Spleen (tissue), 11 donors: ENCODE data around the gene THAP12. TPM values are rescaled to one million over a fixed set of nuclear protein-coding genes. Genes with fewer than 3 reads are reported as not detected.
A peak's percentile ranks its signal among the peaks of the same experiment; 100 is the strongest.

Experiments
- DNase-seq: peaks from one replicate; pipeline ENCODE4 v3.0.0-alpha.2; 2020
- H3K27ac ChIP-seq, 8 donors: fragments of 200-600 bp; sonication (generic) in 7 of 8; 1 replicate in 4 of 8; 2 replicates in 4 of 8; pipeline versions ENCODE4 v1.5.0 to v1.8.0; 2016 to 2021; ENCODE audit warnings: inconsistent platforms in 4 of 8, mild to moderate bottlenecking in 4 of 8, moderate library complexity in 1 of 8
- H3K27me3 ChIP-seq, 7 donors: fragments of 200-600 bp; sonication (generic) in 6 of 7; replicated peaks in 1 of 7; 1 replicate in 4 of 7; 2 replicates in 3 of 7; pipeline versions ENCODE4 v1.5.0 to v1.8.0; 2016 to 2021; ENCODE audit warnings: inconsistent platforms in 3 of 7, mild to moderate bottlenecking in 1 of 7
- H3K36me3 ChIP-seq, 6 donors: fragments of 200-600 bp; sonication (generic) in 5 of 6; 1 replicate in 4 of 6; 2 replicates in 2 of 6; pipeline versions ENCODE4 v1.5.0 to v1.8.0; 2016 to 2021; ENCODE audit warnings: inconsistent platforms in 2 of 6
- H3K4me1 ChIP-seq, 6 donors: fragments of 200-600 bp; sonication (generic) in 5 of 6; 1 replicate in 3 of 6; 2 replicates in 3 of 6; pipeline versions ENCODE4 v1.5.0 to v1.8.0; 2016 to 2021; ENCODE audit warnings: inconsistent platforms in 3 of 6
- H3K4me3 ChIP-seq, 8 donors: fragments of 200-600 bp; sonication (generic) in 7 of 8; 1 replicate in 4 of 8; 2 replicates in 4 of 8; pipeline versions ENCODE4 v1.5.0 to v1.8.0; 2016 to 2021; ENCODE audit warnings: inconsistent platforms in 4 of 8, mild to moderate bottlenecking in 4 of 8, moderate library complexity in 2 of 8
- H3K9me3 ChIP-seq, 8 donors: fragments of 200-600 bp; sonication (generic) in 7 of 8; 1 replicate in 4 of 8; 2 replicates in 4 of 8; pipeline versions ENCODE4 v1.5.0 to v1.8.0; 2016 to 2021; ENCODE audit warnings: inconsistent platforms in 4 of 8
- POLR2A ChIP-seq, 3 donors: fragments of 450-650 bp; IDR thresholded peaks; one replicate each; pipeline ENCODE4 v1.5.1; 2017; ENCODE audit warnings: antibody characterized with exemption in 3 of 3, mild to moderate bottlenecking in 1 of 3
- POLR2AphosphoS5 ChIP-seq, 3 donors: sonication (generic); formaldehyde crosslinking; IDR thresholded peaks; one replicate each; pipeline ENCODE4 v1.5.1; 2017; ENCODE audit warnings: antibody characterized with exemption in 3 of 3
- WGBS, 5 donors: extraction: QIAGEN DNeasy Blood & Tissue Kit in 3 of 5; methylation state at CpG; one replicate each; pipeline versions ENCODE4 v1.1.5 to v1.1.7; 2013 to 2018; 5-methylcytosine and 5-hydroxymethylcytosine counted together
- intact Hi-C: fragments of 100-400 bp; cut with DNase I; formaldehyde crosslinking; loops from one replicate; pipeline ENCODE4 v1.15.0; 2023; ENCODE audit warnings: low total_unique reads
- polyA plus RNA-seq, 3 donors: library from polyadenylated mRNA; stranded (reverse); fragments of 200-250 nt; gene quantifications; one replicate each; pipeline ENCODE4 v1.2.1, GENCODE V29; 2013
- total RNA-seq, 7 donors: library from RNA; depleted of rRNA in 3 of 7; stranded (reverse); fragments of >200 nt in 3 of 7; fragmentation: NEBNext Ultra II Directional in 4 of 7; extraction: Animal tissue kit (Norgen Biotek cat#: 25700) in 4 of 7; gene quantifications; one replicate each; pipeline versions ENCODE4 v1.1.0 to v1.2.1, GENCODE V29; 2016 to 2021
- TF ChIP-seq, protein P1 (sequence below), 11 experiments: fragments of 200-600 bp in 7 of 11; fragments of 450-650 bp in 4 of 11; sonication (generic) in 4 of 11; IDR thresholded peaks in 8 of 11; conservative IDR thresholded peaks in 3 of 11; 1 replicate in 7 of 11; 2 replicates in 4 of 11; pipeline versions ENCODE4 v1.4.0 to v1.8.0; 2016 to 2021; ENCODE audit warnings: antibody characterized with exemption in 11 of 11, inconsistent platforms in 4 of 11, mild to moderate bottlenecking in 1 of 11
- donor health status: healthy with polysubstance abuse.
- donor health status: DM: no; HTN: no; CAD: no; lungs with moderate emphysema.
- donor health status: DM: no; HTN: no; CAD: no.
- donor health status: Bipolar disorder and iron deficiency.
- donor health status: healthy.
- donor health status: DM: no; HTN: no; CAD: no.
- donor health status: DM: yes; HTN: yes; CAD: no.

The THAP12 gene
- total and polyA plus RNA-seq, 10 donors, result 28.4 to 51.8 (median 39.6) TPM

DNA sequence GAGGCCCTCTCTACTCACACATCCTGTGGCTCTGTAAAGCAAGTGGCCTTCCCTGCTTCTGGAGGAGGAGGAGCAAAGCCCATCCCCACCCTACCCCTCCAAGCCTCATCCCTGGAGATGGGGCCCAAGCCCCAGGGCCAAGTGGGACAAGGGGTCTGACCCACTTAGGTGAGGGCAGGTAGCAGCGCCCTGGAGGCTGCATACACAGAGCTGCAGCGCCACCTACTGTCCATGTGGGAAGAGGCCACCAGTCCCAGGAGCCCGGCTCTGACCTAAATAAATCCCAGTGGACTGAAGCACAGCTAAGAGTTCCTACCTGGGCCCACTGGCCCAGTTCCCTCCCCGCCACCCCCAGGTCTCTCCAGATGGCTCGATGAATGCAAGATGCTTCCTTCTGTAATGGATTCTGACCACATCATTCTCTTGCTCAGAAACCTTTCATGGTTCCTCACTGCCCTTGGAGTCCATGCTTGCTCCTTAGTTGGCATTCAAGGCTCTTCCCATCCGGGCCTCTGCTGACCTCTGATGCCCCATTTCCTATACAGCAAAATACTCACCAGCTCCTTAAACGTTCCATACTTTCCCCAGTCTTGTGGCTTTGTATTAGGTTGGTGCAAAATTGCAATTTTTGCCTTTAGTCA, 62.1 kb downstream of the THAP12 start:
- TF ChIP-seq POLR2A (IDR thresholded peaks at IDR 0.05), result no peak
- TF ChIP-seq POLR2AphosphoS5 (IDR thresholded peaks at IDR 0.05), result no peak
- TF ChIP-seq, protein P1, sequence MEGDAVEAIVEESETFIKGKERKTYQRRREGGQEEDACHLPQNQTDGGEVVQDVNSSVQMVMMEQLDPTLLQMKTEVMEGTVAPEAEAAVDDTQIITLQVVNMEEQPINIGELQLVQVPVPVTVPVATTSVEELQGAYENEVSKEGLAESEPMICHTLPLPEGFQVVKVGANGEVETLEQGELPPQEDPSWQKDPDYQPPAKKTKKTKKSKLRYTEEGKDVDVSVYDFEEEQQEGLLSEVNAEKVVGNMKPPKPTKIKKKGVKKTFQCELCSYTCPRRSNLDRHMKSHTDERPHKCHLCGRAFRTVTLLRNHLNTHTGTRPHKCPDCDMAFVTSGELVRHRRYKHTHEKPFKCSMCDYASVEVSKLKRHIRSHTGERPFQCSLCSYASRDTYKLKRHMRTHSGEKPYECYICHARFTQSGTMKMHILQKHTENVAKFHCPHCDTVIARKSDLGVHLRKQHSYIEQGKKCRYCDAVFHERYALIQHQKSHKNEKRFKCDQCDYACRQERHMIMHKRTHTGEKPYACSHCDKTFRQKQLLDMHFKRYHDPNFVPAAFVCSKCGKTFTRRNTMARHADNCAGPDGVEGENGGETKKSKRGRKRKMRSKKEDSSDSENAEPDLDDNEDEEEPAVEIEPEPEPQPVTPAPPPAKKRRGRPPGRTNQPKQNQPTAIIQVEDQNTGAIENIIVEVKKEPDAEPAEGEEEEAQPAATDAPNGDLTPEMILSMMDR (IDR thresholded peaks at IDR 0.05 in 8 of 11, conservative IDR thresholded peaks at IDR 0.05 in 3 of 11), result peak; percentile 75 to 97 (median 90)
- no peaks in the 10 kb centered on the region for H3K36me3 ChIP-seq
- no peak overlapping the region for H3K27ac ChIP-seq
- intact Hi-C loops, result no loop called here
- 4 to 11% (median 6%) methylated on average over 4 to 7 of the region's 7 CpGs for WGBS, 5 donors
- H3K4me1 ChIP-seq, result peaks cover 0 to 15% (median 4%) of the 10 kb centered on the region in 6 donors
- DNase-seq, result peak; percentile 95
- no peak overlapping the region for H3K4me3 ChIP-seq
- no peaks in the 10 kb centered on the region for H3K9me3 ChIP-seq
- peaks cover 5 to 47% (median 20%) of the 10 kb centered on the region in 7 donors for H3K27me3 ChIP-seq

DNA sequence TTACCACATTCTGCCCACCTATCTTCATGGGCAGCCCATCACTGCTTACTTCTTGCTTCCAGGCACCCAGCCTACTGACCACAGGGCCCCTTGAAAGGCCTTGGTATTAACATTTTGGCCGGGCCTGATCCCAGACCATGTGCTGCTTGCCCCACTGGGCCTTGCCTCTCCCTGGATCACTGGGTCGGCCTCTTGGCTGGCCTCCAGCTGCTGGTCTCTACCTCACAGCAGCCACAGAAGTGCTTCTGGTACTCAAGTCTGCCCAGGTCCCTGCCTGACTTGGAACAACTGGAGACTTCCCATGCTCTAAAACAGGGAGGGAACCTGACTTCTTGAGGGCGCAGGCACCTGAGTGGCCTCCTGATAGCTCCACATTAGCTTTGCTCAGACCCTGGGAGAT, 63.6 kb downstream of the THAP12 start:
- peaks cover 0 to 14% (median 4%) of the 10 kb centered on the region in 6 donors for H3K4me1 ChIP-seq

DNA sequence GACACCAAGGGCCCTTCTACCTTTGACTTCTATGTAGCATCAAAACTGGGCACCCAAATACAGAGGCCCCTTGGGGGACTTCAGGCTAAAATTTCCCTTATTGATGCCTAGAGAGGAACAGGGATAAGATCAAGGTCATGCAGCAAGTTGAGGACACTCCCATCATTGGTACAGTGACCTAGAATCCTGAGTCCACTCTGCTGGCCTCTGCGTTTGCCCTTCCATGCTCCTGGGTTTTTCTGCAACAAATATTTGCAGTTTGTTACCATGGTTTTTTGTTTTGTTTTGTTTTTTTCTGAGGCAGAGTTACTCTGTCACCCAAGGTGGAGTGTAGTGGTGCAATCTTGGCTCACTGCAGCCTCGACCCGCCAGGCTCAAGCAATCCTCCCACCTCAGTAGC, 64.2 kb downstream of the THAP12 start:
- no peaks in the 10 kb centered on the region for H3K9me3 ChIP-seq
- no peak for DNase-seq
- H3K4me3 ChIP-seq, result no peak overlapping the region
- no peaks in the 10 kb centered on the region for H3K36me3 ChIP-seq
- no peak overlapping the region for H3K27ac ChIP-seq
- 77 to 96% (median 80%) methylated on average over 3 of the region's 3 CpGs for WGBS, 5 donors
- H3K27me3 ChIP-seq, result peaks cover 1 to 35% (median 13%) of the 10 kb centered on the region in 7 donors
- peaks cover 0 to 9% (median 1%) of the 10 kb centered on the region in 6 donors for H3K4me1 ChIP-seq
- intact Hi-C loops, result no loop called here
- TF ChIP-seq POLR2A (IDR thresholded peaks at IDR 0.05) (no peak), POLR2AphosphoS5 (IDR thresholded peaks at IDR 0.05) (no peak)
- TF ChIP-seq, protein P1 (IDR thresholded peaks at IDR 0.05 in 8 of 11, conservative IDR thresholded peaks at IDR 0.05 in 3 of 11), result no peak

More for the DNA sequence above, 63.6 kb downstream of the THAP12 start:
- intact Hi-C loops, result no loop called here
- no peak for DNase-seq
- 73 to 90% (median 85%) methylated on average over 3 of the region's 3 CpGs for WGBS, 5 donors
- no peak overlapping the region for H3K4me3 ChIP-seq
- peaks cover 5 to 41% (median 19%) of the 10 kb centered on the region in 7 donors for H3K27me3 ChIP-seq
- H3K9me3 ChIP-seq, result no peaks in the 10 kb centered on the region
- H3K27ac ChIP-seq, result no peak overlapping the region
- TF ChIP-seq, protein P1 (IDR thresholded peaks at IDR 0.05 in 8 of 11, conservative IDR thresholded peaks at IDR 0.05 in 3 of 11), result no peak
- TF ChIP-seq POLR2AphosphoS5 (IDR thresholded peaks at IDR 0.05) (no peak), POLR2A (IDR thresholded peaks at IDR 0.05) (no peak)
- no peaks in the 10 kb centered on the region for H3K36me3 ChIP-seq

DNA sequence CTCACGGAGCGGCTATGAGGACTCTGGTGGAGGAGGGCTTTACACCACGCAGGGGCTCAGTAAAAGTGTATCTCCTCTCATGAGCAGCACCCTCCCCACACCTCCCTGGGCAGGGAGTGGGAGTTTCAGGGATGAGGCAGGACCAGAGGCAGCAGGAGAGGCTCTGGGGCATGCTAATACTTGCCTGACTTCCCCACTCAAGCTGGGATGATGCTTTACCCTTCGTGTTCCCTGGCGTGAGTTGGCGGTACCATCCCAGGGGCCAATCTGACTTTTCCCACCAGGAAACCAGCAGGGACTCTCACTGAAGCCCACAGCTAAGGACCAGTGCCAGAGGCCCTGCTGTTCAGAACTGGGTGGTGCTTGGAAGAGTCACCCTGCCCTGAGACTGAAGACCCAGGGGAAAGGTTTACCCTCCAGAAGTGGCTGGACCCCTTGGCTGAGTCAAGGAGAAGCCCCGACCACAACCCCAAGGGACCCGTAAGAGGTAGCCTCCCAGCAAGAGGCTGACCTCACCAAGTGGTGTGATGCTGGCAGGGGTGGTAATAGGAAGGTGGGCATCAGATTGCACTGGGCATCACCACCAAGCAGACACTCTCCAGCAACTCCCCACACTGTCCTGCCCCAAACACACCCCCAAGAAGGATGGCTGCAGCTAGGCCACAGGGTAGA, 65.6 kb downstream of the THAP12 start:
- Histone ChIP-seq H3K27ac (no peak overlapping the region), H3K4me1 (peaks cover 0 to 5% (median 0%) of the 10 kb centered on the region in 6 donors), H3K4me3 (no peak overlapping the region), H3K9me3 (no peaks in the 10 kb centered on the region), H3K36me3 (no peaks in the 10 kb centered on the region), H3K27me3 (peaks cover 0 to 21% (median 4%) of the 10 kb centered on the region in 7 donors)
- no peak for DNase-seq
- TF ChIP-seq, protein P1 (IDR thresholded peaks at IDR 0.05 in 8 of 11, conservative IDR thresholded peaks at IDR 0.05 in 3 of 11), result no peak
- TF ChIP-seq POLR2AphosphoS5 (IDR thresholded peaks at IDR 0.05) (no peak), POLR2A (IDR thresholded peaks at IDR 0.05) (no peak)
- intact Hi-C loops, result loop anchor here (2.0 kb wide), 1 partner anchor 107 kb away; no protein-coding TSS in a partner anchor
- WGBS, 5 donors, result 84 to 93% (median 87%) methylated on average over 7 to 8 of the region's 8 CpGs
